ENCODE results near the gene PRELID3B. TPM values are rescaled to one million over a fixed set of nuclear protein-coding genes. Genes with fewer than 3 reads are reported as not detected.
A peak's percentile ranks its signal among the peaks of the same experiment; 100 is the strongest.

Gene PRELID3B
- total RNA-seq, 2 donors from 2014 or later = 20.8 to 29.3 TPM

DNA sequence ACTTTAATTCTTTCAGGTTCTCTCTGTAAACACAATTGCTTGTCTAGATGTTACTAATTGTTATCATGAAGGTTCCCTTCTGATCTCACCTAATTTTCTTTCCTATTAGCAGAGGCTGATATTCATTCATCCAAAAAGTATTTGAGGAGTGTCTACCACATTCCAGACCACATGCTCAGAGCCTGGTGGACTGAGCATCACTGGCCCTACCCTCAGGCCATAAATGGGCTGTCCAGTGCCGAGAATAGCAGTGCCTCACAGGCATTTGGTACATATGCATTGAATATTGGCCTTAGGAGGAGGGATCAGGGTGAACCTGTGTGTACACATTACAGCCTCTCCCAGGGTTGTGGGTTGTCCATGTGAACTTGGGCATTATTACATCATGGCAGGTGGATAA is 40.4 kb upstream of the PRELID3B start:
- ATAC-seq = no peak
- no peak for TF ChIP-seq POLR2A (IDR thresholded peaks at IDR 0.05)
- TF ChIP-seq, protein P1, sequence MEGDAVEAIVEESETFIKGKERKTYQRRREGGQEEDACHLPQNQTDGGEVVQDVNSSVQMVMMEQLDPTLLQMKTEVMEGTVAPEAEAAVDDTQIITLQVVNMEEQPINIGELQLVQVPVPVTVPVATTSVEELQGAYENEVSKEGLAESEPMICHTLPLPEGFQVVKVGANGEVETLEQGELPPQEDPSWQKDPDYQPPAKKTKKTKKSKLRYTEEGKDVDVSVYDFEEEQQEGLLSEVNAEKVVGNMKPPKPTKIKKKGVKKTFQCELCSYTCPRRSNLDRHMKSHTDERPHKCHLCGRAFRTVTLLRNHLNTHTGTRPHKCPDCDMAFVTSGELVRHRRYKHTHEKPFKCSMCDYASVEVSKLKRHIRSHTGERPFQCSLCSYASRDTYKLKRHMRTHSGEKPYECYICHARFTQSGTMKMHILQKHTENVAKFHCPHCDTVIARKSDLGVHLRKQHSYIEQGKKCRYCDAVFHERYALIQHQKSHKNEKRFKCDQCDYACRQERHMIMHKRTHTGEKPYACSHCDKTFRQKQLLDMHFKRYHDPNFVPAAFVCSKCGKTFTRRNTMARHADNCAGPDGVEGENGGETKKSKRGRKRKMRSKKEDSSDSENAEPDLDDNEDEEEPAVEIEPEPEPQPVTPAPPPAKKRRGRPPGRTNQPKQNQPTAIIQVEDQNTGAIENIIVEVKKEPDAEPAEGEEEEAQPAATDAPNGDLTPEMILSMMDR (IDR thresholded peaks at IDR 0.05) = no peak
- Histone ChIP-seq H3K4me3 (no peak overlapping the region), H3K36me3 (replicated peaks in 1 of 2; ENCODE audit: insufficient read depth in 1 of 2, low read depth in 2 of 2) (no peaks in the 10 kb centered on the region), H3K4me1 (peaks cover 4% of the 10 kb centered on the region), H3K9me3 (no peaks in the 10 kb centered on the region), H3K27me3 (no peaks in the 10 kb centered on the region), H3K27ac (no peak overlapping the region)
- intact Hi-C loops (cut with DNase I) = no loop called here
- 83 to 86% methylated on average over 1 of the region's 1 CpG for WGBS, 2 donors
- no peak for DNase-seq

DNA sequence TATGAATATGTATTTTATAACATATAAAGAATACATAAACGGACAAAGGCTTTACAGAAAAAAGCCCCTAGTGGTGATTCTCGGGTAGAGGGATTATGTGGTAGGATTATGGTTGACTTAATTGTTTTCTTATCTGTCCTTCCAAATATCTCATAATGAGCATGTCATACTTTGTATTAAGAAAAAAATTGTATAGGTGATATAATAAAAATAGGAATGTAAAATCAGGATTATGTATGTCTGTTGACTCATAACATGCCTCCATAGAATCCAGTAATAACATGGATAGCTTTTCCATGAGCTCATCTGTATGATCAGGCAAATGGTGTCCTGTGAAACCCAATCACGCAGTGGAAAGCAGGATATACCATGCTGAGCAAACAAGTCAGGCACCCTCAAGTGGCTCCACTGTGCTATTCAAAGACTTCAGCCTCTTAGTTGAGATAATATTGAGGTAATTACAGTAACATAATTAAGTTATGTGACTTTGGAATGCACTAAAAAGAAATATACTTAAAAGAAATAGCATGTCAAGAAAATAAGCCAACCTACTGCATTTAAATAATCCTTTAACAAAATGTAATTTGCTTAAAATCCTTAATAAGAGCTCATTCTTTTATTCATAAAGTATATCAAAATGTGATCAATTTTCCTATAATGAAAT is 39.6 kb upstream of the PRELID3B start:
- no peak for TF ChIP-seq POLR2A (IDR thresholded peaks at IDR 0.05)
- TF ChIP-seq, protein P1 (IDR thresholded peaks at IDR 0.05) = peak in 6 of 7 experiments; percentile 7 to 49 (median 16)
- DNase-seq (no peak), ATAC-seq (no peak)
- H3K27me3 ChIP-seq = no peaks in the 10 kb centered on the region
- H3K36me3 ChIP-seq (replicated peaks in 1 of 2; ENCODE audit: insufficient read depth in 1 of 2, low read depth in 2 of 2) = no peaks in the 10 kb centered on the region
- intact Hi-C loops (cut with DNase I) = no loop called here
- no peak overlapping the region for H3K27ac ChIP-seq
- peaks cover 4% of the 10 kb centered on the region for H3K4me1 ChIP-seq
- no peak overlapping the region for H3K4me3 ChIP-seq
- H3K9me3 ChIP-seq = no peaks in the 10 kb centered on the region
- WGBS, 2 donors = 24 to 30% methylated on average over 3 of the region's 3 CpGs

DNA sequence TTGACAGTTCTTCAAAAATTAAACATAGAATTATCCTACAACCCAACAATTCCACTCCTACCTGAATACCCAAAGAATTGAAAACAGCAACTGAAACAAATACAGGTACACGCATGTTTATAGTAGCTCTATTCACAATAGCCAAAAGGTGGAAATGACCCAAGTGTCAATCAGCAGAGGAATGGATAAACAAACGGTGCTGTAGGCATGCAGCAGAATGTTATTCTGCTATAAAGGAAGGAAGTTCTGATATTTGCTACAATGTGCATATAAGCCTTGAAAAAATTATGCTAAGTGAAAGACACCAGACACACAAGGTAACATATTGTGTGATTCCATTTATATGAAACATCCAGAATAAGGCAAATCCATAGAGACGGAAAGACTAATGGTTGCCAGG is 38.5 kb upstream of the PRELID3B start:
- H3K27me3 ChIP-seq = no peaks in the 10 kb centered on the region
- DNase-seq = no peak
- H3K27ac ChIP-seq = no peak overlapping the region
- no peak overlapping the region for H3K4me3 ChIP-seq
- no peak for TF ChIP-seq POLR2A (IDR thresholded peaks at IDR 0.05)
- TF ChIP-seq, protein P1 (IDR thresholded peaks at IDR 0.05) = no peak
- H3K36me3 ChIP-seq (replicated peaks in 1 of 2; ENCODE audit: insufficient read depth in 1 of 2, low read depth in 2 of 2) = no peaks in the 10 kb centered on the region
- no peak for ATAC-seq
- peaks cover 4% of the 10 kb centered on the region for H3K4me1 ChIP-seq
- H3K9me3 ChIP-seq = no peaks in the 10 kb centered on the region
- 26 to 36% methylated on average over 3 of the region's 3 CpGs for WGBS, 2 donors
- intact Hi-C loops (cut with DNase I) = no loop called here

DNA sequence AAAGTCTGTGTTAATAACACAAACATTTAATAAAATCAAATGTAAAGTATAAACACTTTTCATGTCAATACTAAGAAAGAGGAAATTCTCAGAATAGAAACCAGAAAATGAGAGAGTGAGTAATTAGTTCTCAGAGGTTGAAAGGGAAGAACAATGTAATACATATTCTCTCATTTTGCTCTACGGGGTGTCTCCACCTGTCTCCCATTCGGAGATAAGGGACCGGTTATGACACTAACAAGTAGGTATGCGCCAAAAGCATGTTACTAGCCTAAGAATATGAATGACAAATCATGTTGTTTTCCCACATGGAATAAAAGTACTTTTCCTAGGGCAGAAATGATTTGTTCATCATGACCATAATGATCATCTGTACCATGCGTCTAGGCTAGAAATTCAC is 35.6 kb upstream of the PRELID3B start:
- no peak for TF ChIP-seq POLR2A (IDR thresholded peaks at IDR 0.05)
- TF ChIP-seq, protein P1 (IDR thresholded peaks at IDR 0.05) = no peak
- no peak overlapping the region for H3K27ac ChIP-seq
- H3K4me3 ChIP-seq = no peak overlapping the region
- no peak for DNase-seq
- H3K4me1 ChIP-seq = no peaks in the 10 kb centered on the region
- H3K9me3 ChIP-seq = no peaks in the 10 kb centered on the region
- H3K36me3 ChIP-seq (replicated peaks in 1 of 2; ENCODE audit: insufficient read depth in 1 of 2, low read depth in 2 of 2) = no peaks in the 10 kb centered on the region
- intact Hi-C loops (cut with DNase I) = no loop called here
- 57 to 62% methylated on average over 5 of the region's 5 CpGs for WGBS, 2 donors
- no peaks in the 10 kb centered on the region for H3K27me3 ChIP-seq
- no peak for ATAC-seq

DNA sequence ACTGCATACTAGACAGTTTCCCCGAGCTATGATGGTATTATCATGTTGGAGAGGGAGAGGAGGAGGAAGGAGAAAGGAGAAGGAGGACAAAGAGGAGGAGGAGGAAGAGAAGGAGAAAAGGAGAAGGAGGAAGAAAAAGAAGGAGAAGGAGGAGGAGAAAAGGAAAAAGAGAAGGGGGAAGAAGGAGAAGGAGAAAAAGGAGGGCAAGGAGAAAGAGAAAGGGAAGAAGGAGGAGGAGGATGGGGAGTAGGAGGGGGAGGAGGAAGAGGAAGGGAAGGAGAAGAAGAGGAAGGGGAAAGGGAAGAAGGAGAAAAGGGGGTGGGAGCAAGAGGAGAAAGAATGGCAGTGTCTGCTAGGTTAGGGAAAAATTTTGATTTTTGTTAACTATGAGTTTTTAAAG is 35.1 kb upstream of the PRELID3B start:
- TF ChIP-seq, protein P1 (IDR thresholded peaks at IDR 0.05) = no peak
- Histone ChIP-seq H3K4me1 (no peaks in the 10 kb centered on the region), H3K9me3 (no peaks in the 10 kb centered on the region), H3K27me3 (no peaks in the 10 kb centered on the region), H3K36me3 (replicated peaks in 1 of 2; ENCODE audit: insufficient read depth in 1 of 2, low read depth in 2 of 2) (no peaks in the 10 kb centered on the region), H3K4me3 (no peak overlapping the region), H3K27ac (no peak overlapping the region)
- 31 to 54% methylated on average over 1 of the region's 1 CpG for WGBS, 2 donors
- intact Hi-C loops (cut with DNase I) = no loop called here
- no peak for ATAC-seq
- DNase-seq = no peak
